Measurements from ENCODE around the gene PPP6R2.

Gene PPP6R2

DNA sequence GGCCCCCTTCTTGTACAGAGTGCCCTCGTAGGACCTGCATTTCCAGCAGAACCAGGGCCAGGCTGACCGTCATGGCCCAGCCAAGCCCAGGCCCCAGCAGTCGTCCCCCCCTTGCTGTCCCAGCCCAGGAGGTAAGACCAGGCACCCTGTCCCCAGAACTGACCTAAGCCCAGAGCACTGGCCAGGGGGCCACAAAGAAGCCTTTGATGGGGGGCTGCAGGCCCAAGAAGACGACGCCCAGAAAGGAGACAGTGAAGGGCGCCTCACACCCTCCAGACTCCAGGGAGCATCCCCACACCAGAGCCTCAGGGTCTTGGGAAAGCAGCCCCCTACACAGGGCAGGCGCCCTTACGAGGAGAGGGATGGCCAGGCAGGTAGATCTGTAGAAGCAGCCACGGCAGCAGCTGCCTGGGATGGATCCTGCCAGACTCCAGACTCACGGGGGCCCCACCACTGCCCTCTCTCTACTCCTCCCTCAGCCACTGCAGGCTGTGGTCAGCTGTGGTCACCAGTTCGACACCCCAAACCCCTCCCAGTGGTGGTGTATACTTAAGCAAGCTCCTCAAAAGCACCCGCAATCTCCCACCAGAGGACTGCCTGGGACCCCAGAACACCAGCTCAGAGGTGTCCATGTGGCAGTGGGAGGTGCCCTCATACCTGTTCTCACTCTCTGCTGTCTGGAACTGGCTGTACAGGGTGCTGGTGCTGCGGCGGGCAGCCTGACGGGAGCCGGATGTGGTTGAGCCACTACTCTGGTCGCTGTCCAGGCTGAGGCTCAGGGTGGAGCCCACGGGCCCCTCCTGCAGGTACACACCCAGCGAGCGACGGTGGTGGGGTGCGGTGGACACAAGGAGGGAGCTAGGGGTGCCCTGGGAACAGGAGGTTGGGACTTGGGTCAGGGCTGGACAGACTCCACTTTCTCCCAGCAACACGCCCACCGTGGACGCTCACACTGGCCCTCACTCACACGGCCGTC, 104.7 kb downstream of the PPP6R2 start:
- no peak for DNase-seq (ENCODE audit: low read depth)

DNA sequence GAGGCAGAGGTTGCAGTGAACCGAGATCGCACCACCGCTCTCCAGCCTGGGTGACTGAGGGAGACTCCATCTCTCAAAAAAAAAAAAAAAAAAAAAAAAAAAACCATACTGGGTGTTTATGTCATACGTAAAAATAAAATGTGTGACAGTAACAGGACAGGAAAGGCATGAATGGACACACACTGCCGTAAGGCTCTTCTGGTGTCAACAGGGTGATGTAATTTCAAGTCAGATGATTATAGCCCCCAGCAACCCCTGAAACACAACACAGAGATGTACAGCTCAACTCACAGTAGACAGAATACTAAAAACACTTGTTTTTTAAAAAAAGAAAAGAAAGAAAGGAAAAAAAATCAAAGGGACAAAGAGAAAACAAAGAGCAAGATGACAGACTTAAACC, 109.5 kb downstream of the PPP6R2 start:
- DNase-seq (ENCODE audit: low read depth) = no peak

GRCh38 chr22:50454556-50455075, 111.5 kb downstream of the PPP6R2 start:
- no peak for DNase-seq (ENCODE audit: low read depth)

- DNase-seq (ENCODE audit: low read depth) = no peak
Measured at GRCh38 chr22:50455201-50455600, 112.1 kb downstream of the PPP6R2 start.

DNA sequence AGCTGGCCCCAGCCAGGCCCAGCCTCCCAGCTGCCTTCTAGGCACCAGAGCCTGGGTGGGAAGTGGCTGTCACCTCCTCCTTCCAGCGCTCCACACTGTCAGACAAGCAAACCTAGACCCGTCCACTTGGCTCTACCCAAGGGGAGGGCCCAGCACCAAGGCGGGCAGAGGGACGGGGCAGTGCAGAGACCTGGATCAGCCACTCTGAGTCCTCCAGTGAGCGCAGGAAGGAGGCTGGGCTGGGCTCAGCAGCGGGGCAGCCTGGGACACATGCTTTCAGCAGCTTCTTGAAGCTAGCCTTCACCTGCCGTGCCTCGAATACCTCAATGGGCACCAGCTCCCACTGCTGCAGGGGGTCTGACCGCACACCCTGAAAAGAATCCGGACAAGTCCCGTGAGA, 112.9 kb downstream of the PPP6R2 start:
- DNase-seq (ENCODE audit: low read depth) = no peak

- DNase-seq (ENCODE audit: low read depth) = no peak
Measured at GRCh38 chr22:50456466-50457234, 113.5 kb downstream of the PPP6R2 start.

DNA sequence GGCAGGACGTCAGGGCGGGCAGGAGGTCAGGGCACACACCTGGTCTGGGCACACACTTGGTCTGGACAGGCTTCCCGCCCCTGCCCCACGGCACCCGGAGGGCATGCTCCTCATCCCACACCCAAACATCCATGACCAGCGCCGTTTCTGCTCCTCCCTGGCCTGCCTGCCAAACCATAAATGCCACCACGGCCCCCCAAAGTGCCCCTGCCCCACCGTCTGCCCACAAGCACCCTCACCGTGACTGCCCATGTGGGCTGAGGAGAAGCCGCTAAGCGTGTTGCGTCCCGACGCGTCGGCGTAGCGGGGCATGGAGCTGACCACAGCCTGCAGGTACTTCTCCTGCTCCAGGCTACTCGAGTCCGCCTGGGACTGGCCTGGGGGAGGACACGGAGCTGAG, 115.9 kb downstream of the PPP6R2 start:
- DNase-seq (ENCODE audit: low read depth) = no peak

- no peak for DNase-seq (ENCODE audit: low read depth)
Measured at GRCh38 chr22:50459496-50460140, 116.5 kb downstream of the PPP6R2 start.

GRCh38 chr22:50460938-50461337, 117.8 kb downstream of the PPP6R2 start:
- no peak for DNase-seq (ENCODE audit: low read depth)

- DNase-seq (ENCODE audit: low read depth) = no peak
Measured at GRCh38 chr22:50461536-50461935, 118.4 kb downstream of the PPP6R2 start.

GRCh38 chr22:50461979-50462540, 118.9 kb downstream of the PPP6R2 start:
- DNase-seq (ENCODE audit: low read depth) = no peak

GRCh38 chr22:50463188-50463900, 120.2 kb downstream of the PPP6R2 start:
- DNase-seq (ENCODE audit: low read depth) = no peak

- DNase-seq (ENCODE audit: low read depth) = no peak
Measured at GRCh38 chr22:50464451-50464850, 121.3 kb downstream of the PPP6R2 start.

- DNase-seq (ENCODE audit: low read depth) = no peak
Measured at GRCh38 chr22:50465066-50465930, 122.2 kb downstream of the PPP6R2 start.

GRCh38 chr22:50467341-50467740, 124.2 kb downstream of the PPP6R2 start:
- DNase-seq (ENCODE audit: low read depth) = no peak

GRCh38 chr22:50467773-50468440, 124.8 kb downstream of the PPP6R2 start:
- no peak for DNase-seq (ENCODE audit: low read depth)

- DNase-seq (ENCODE audit: low read depth) = no peak
Measured at GRCh38 chr22:50468626-50469025, 125.5 kb downstream of the PPP6R2 start.

GRCh38 chr22:50469377-50470305, 126.5 kb downstream of the PPP6R2 start:
- peak; percentile 72 for DNase-seq (ENCODE audit: low read depth)

DNA sequence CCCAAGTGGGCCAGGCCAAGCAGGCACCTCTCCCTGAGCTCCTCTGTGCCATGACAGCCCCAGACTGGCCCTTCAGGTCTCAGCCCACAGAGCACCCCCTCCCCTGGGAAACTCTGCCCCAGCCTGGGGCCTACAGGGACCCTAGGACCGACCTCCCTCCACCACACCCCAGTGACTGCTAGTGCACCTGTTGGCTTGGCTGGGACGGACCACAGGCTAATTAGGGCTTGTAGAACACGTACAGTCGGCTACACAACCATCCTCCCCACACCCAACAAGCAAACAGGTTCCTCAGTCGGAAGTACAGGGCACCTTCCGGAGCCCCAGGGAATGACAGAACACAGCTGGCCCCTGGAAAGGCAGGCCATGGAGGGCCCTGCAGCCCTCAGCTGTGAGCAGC, 127.4 kb downstream of the PPP6R2 start:
- DNase-seq (ENCODE audit: low read depth) = no peak
